Testis (tissue), 3 donors: ENCODE data around the gene MRPL41. TPM values are rescaled to one million over a fixed set of nuclear protein-coding genes. Genes with fewer than 3 reads are reported as not detected.

Experiments used
- DNase-seq: peaks from one replicate; pipeline ENCODE4 v3.0.0-alpha.2; 2019
- H3K27ac ChIP-seq, 2 donors: fragments of 200-600 bp; sonication (generic); one replicate each; pipeline ENCODE4 v1.5.1; 2019
- H3K27me3 ChIP-seq: fragments of 200-600 bp; sonication (generic); one replicate; pipeline ENCODE4 v1.5.1; 2019
- H3K36me3 ChIP-seq: fragments of 200-600 bp; sonication (generic); one replicate; pipeline ENCODE4 v1.5.1; 2017; ENCODE audit warnings: low read depth; ENCODE audit errors: missing control alignments
- H3K4me1 ChIP-seq: fragments of 200-600 bp; sonication (generic); one replicate; pipeline ENCODE4 v1.5.1; 2019
- H3K4me3 ChIP-seq, 2 donors: fragments of 200-600 bp; sonication (generic); one replicate each; pipeline ENCODE4 v1.5.1; 2017 to 2019
- H3K9me3 ChIP-seq: fragments of 200-600 bp; sonication (generic); one replicate; pipeline ENCODE4 v1.5.1; 2017
- CTCF ChIP-seq, 3 experiments: fragments of 450-650 bp in 2 of 3; fragments of 200-600 bp in 1 of 3; sonication (generic) in 1 of 3; IDR thresholded peaks; one replicate each; pipeline ENCODE4 v1.5.1; 2016 to 2019; ENCODE audit warnings: antibody characterized with exemption in 3 of 3, mild to moderate bottlenecking in 2 of 3, moderate library complexity in 1 of 3
- POLR2A ChIP-seq: fragments of 450-650 bp; IDR thresholded peaks from one replicate; pipeline ENCODE4 v1.6.1; 2017; ENCODE audit warnings: antibody characterized with exemption, mild to moderate bottlenecking, moderate library complexity
- WGBS, 2 donors: methylation state at CpG; one replicate each; pipeline ENCODE4 v1.1.5; 2018; 5-methylcytosine and 5-hydroxymethylcytosine counted together
- intact Hi-C: fragments of 100-400 bp; cut with DNase I; formaldehyde crosslinking; loops from one replicate; pipeline ENCODE4 v1.15.1; 2023; ENCODE audit warnings: low total_unique reads
- polyA plus RNA-seq: library from polyadenylated mRNA; stranded (reverse); fragments of 350-450 nt; fragmentation: Illumina TruSeq; extraction: RNeasy Lipid Tissue Mini Kit (QIAGEN cat#74804); gene quantifications from one replicate; pipeline ENCODE4 v1.2.3, GENCODE V29; 2014; ENCODE audit warnings: low read depth, low replicate concordance; ENCODE audit not compliant: insufficient read depth
- total RNA-seq, 2 donors: library from RNA; depleted of rRNA; stranded (reverse); fragments of >200 nt; gene quantifications; one replicate each; pipeline ENCODE4 v1.2.3, GENCODE V29; 2016

The MRPL41 gene
- total and polyA plus RNA-seq, 3 donors from 2014 or later = 25.9 to 55.0 (median 29.8) TPM

- DNase-seq = no peak
- no peaks in the 10 kb centered on the region for H3K9me3 ChIP-seq
- H3K27ac ChIP-seq = no peak overlapping the region
- intact Hi-C loops = no loop called here
- no peaks in the 10 kb centered on the region for H3K4me1 ChIP-seq
- no peaks in the 10 kb centered on the region for H3K36me3 ChIP-seq
- no peak overlapping the region for H3K4me3 ChIP-seq
- WGBS, 2 donors = 88 to 92% methylated on average over 26 to 30 of the region's 30 CpGs
- TF ChIP-seq POLR2A (no peak), CTCF (IDR thresholded peaks at IDR 0.05) (no peak)
- H3K27me3 ChIP-seq = no peaks in the 10 kb centered on the region
These were observed 30.9 kb upstream of the MRPL41 start for GRCh38 chr9:137520614-137521404.

GRCh38 chr9:137521405-137521985, 30.2 kb upstream of the MRPL41 start:
- no peaks in the 10 kb centered on the region for H3K9me3 ChIP-seq
- WGBS, 2 donors = 95 to 96% methylated on average over 18 of the region's 18 CpGs
- no peak for DNase-seq
- intact Hi-C loops = no loop called here
- H3K4me3 ChIP-seq = no peak overlapping the region
- no peaks in the 10 kb centered on the region for H3K4me1 ChIP-seq
- H3K27me3 ChIP-seq = no peaks in the 10 kb centered on the region
- no peaks in the 10 kb centered on the region for H3K36me3 ChIP-seq
- no peak for TF ChIP-seq POLR2A
- TF ChIP-seq CTCF (IDR thresholded peaks at IDR 0.05) = no peak
- no peak overlapping the region for H3K27ac ChIP-seq

GRCh38 chr9:137522746-137523455, 28.8 kb upstream of the MRPL41 start:
- WGBS, 2 donors = 94 to 97% methylated on average over 21 to 36 of the region's 36 CpGs
- H3K4me3 ChIP-seq = no peak overlapping the region
- intact Hi-C loops = no loop called here
- no peak for TF ChIP-seq POLR2A
- H3K27ac ChIP-seq = no peak overlapping the region
- no peaks in the 10 kb centered on the region for H3K27me3 ChIP-seq
- H3K36me3 ChIP-seq = no peaks in the 10 kb centered on the region
- no peak for DNase-seq
- no peaks in the 10 kb centered on the region for H3K9me3 ChIP-seq
- H3K4me1 ChIP-seq = no peaks in the 10 kb centered on the region

- Histone ChIP-seq H3K27ac (no peak overlapping the region), H3K4me3 (no peak overlapping the region), H3K9me3 (no peaks in the 10 kb centered on the region), H3K4me1 (no peaks in the 10 kb centered on the region), H3K36me3 (no peaks in the 10 kb centered on the region), H3K27me3 (no peaks in the 10 kb centered on the region)
- DNase-seq = no peak
- no peak for TF ChIP-seq CTCF (IDR thresholded peaks at IDR 0.05)
- TF ChIP-seq POLR2A = no peak
- intact Hi-C loops = no loop called here
- 93 to 96% methylated on average over 28 to 33 of the region's 33 CpGs for WGBS, 2 donors
These were observed 27.3 kb upstream of the MRPL41 start for GRCh38 chr9:137524161-137524980.

GRCh38 chr9:137524981-137525317, 26.7 kb upstream of the MRPL41 start:
- WGBS, 2 donors = 92% methylated on average over 5 of the region's 5 CpGs
- no peak for DNase-seq
- no peak overlapping the region for H3K27ac ChIP-seq
- H3K27me3 ChIP-seq = no peaks in the 10 kb centered on the region
- intact Hi-C loops = no loop called here
- no peaks in the 10 kb centered on the region for H3K36me3 ChIP-seq
- no peaks in the 10 kb centered on the region for H3K9me3 ChIP-seq
- H3K4me3 ChIP-seq = no peak overlapping the region
- TF ChIP-seq POLR2A (no peak), CTCF (IDR thresholded peaks at IDR 0.05) (no peak)
- H3K4me1 ChIP-seq = no peaks in the 10 kb centered on the region
